A549 (cell line): ENCODE data around the gene APOBR.

ENCODE experiments used
- CTCF ChIP-seq: fragments of >200 bp; sonication (Bioruptor Twin); formaldehyde crosslinking; IDR thresholded peaks from 3 replicates; pipeline ENCODE4 v1.5.1; 2016
- HEYL ChIP-seq: fragments of 250-450 bp; sonication (Bioruptor Pico); IDR thresholded peaks from 2 replicates; pipeline ENCODE4 v1.8.0; 2021; ENCODE audit warnings: mild to moderate bottlenecking, moderate library complexity
- KDM1A ChIP-seq: fragments of 200-600 bp; sonication (generic); IDR thresholded peaks from 2 replicates; pipeline ENCODE4 v1.6.1; 2016; ENCODE audit warnings: low read depth, mild to moderate bottlenecking
- MYC ChIP-seq: IDR thresholded peaks from 2 replicates; pipeline ENCODE4 v1.6.1; 2012; ENCODE audit warnings: mild to moderate bottlenecking, inconsistent platforms, low read length, improper control_type of control experiment, borderline replicate concordance
- POLR2A ChIP-seq: IDR thresholded peaks from 2 replicates; pipeline ENCODE4 v1.6.1; 2012; ENCODE audit warnings: mild to moderate bottlenecking, low read length
- POLR2AphosphoS2 ChIP-seq: conservative IDR thresholded peaks from 2 replicates; pipeline ENCODE4 v1.6.1; 2012; ENCODE audit warnings: low read length, improper control_type of control experiment, inconsistent platforms
- RAD21 ChIP-seq, 2 experiments: fragments of >200 bp in 1 of 2; sonication (Bioruptor Twin) in 1 of 2; formaldehyde crosslinking in 1 of 2; IDR thresholded peaks in 1 of 2; conservative IDR thresholded peaks in 1 of 2; 2 replicates in 1 of 2; 3 replicates in 1 of 2; pipeline ENCODE4 v1.6.1; 2012 to 2018; ENCODE audit warnings: inconsistent platforms in 1 of 2
- RCOR1 ChIP-seq: fragments of 150-350 bp; IDR thresholded peaks from 2 replicates; pipeline ENCODE4 v1.6.1; 2014; ENCODE audit warnings: antibody characterized with exemption, low read length, low read depth
- REST ChIP-seq: fragments of 200-600 bp; sonication (generic); IDR thresholded peaks from 2 replicates; pipeline ENCODE4 v1.6.1; 2016; ENCODE audit warnings: antibody characterized with exemption, mild to moderate bottlenecking, moderate library complexity
- TP53 ChIP-seq: fragments of 250-450 bp; sonication (Bioruptor Pico); IDR thresholded peaks from 2 replicates; pipeline ENCODE4 v1.5.0; 2021; ENCODE audit warnings: mild to moderate bottlenecking, moderate library complexity
- ZFP36 ChIP-seq: fragments of 450-650 bp; IDR thresholded peaks from 2 replicates; pipeline ENCODE4 v1.6.1; 2014; ENCODE audit warnings: borderline replicate concordance; ENCODE audit not compliant: partially characterized antibody
- TF ChIP-seq, protein P1 (sequence below): IDR thresholded peaks from 2 replicates; pipeline ENCODE4 v1.6.1; 2012
- TF ChIP-seq, protein P2 (sequence below): fragments of 150-350 bp; IDR thresholded peaks from 2 replicates; pipeline ENCODE4 v1.6.1; 2014; ENCODE audit warnings: low read depth, mild to moderate bottlenecking, low read length

- TF ChIP-seq REST (no peak), POLR2A (no peak), CTCF (no peak), RCOR1 (no peak), MYC (no peak), POLR2AphosphoS2 (no peak), KDM1A (no peak), RAD21 (conservative IDR thresholded peaks at IDR 0.05 in 1 of 2, IDR thresholded peaks at IDR 0.05 in 1 of 2) (no peak), ZFP36 (no peak), TP53 (CRISPR knock-in tag) (no peak), HEYL (no peak)
- TF ChIP-seq, protein P1, sequence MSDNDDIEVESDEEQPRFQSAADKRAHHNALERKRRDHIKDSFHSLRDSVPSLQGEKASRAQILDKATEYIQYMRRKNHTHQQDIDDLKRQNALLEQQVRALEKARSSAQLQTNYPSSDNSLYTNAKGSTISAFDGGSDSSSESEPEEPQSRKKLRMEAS: no peak
- TF ChIP-seq, protein P2, sequence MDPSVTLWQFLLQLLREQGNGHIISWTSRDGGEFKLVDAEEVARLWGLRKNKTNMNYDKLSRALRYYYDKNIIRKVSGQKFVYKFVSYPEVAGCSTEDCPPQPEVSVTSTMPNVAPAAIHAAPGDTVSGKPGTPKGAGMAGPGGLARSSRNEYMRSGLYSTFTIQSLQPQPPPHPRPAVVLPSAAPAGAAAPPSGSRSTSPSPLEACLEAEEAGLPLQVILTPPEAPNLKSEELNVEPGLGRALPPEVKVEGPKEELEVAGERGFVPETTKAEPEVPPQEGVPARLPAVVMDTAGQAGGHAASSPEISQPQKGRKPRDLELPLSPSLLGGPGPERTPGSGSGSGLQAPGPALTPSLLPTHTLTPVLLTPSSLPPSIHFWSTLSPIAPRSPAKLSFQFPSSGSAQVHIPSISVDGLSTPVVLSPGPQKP: no peak
Observed at GRCh38 chr16:28543072-28543471, 48.6 kb downstream of the APOBR start.
